H1 (cell line): Measurements from ENCODE around the gene GRID1. TPM values are rescaled to one million over a fixed set of nuclear protein-coding genes. Genes with fewer than 3 reads are reported as not detected.

ENCODE experiments used
- CEBPB ChIP-seq: IDR thresholded peaks from 2 replicates; pipeline ENCODE4 v1.6.1; 2012; ENCODE audit warnings: low read depth, low read length
- CHD7 ChIP-seq: fragments of 300-600 bp; sonication (generic); IDR thresholded peaks from 2 replicates; pipeline ENCODE4 v1.7.1; 2012; ENCODE audit warnings: low read length, moderate library complexity, mild to moderate bottlenecking, inconsistent platforms; ENCODE audit not compliant: insufficient replicate concordance
- polyA plus RNA-seq, 7 experiments: library from polyadenylated mRNA; depleted of rRNA in 3 of 7; stranded (reverse) in 5 of 7; unstranded in 2 of 7; fragments of >200 nt in 5 of 7; fragments of 200-250 nt in 2 of 7; gene quantifications; 1 replicate in 5 of 7; 2 replicates in 1 of 7; 4 replicates in 1 of 7; pipeline versions ENCODE4 v1.2.1 to v1.2.3, GENCODE V29; 2011 to 2013; ENCODE audit warnings: missing spikeins in 2 of 7, mixed read lengths in 2 of 7
- total RNA-seq: library from RNA; stranded (reverse); fragmentation: NEBNext Ultra II Directional; extraction: Animal tissue kit (Norgen Biotek cat#: 25700); gene quantifications from 2 replicates; pipeline ENCODE4 v1.2.1, GENCODE V29; 2021

GRID1 gene
- total and polyA plus RNA-seq, 2 of the 8 experiments (the other 6 are each of a cell fraction or from before 2014, with no cell fraction given), result 0.22 to 0.30 TPM

GRCh38 chr10:86192691-86193090 lies 173.9 kb downstream of the GRID1 start (continued):
- TF ChIP-seq CHD7 (no peak), CEBPB (no peak)
